Endothelial cell of hepatic sinusoid (primary cell): ENCODE measurements around the gene SNHG17.

Experiments used
- in situ Hi-C: cut with HindIII; loops from 2 replicates; pipeline ENCODE4 v1.10.0; 2017; ENCODE audit warnings: low sequenced_read_pairs

Gene SNHG17

GRCh38 chr20:38377039-38377685 is 58.0 kb downstream of the SNHG17 start:
- in situ Hi-C loops = no loop called here

GRCh38 chr20:38373898-38374297 is 61.2 kb downstream of the SNHG17 start:
- in situ Hi-C loops = loop anchor here (5.0 kb wide), 1 partner anchor 42 kb away; no protein-coding TSS in a partner anchor

GRCh38 chr20:38373231-38373867 is 61.8 kb downstream of the SNHG17 start:
- in situ Hi-C loops = loop anchor here (5.0 kb wide), 1 partner anchor 41 kb away; no protein-coding TSS in a partner anchor

GRCh38 chr20:38372806-38373205 is 62.3 kb downstream of the SNHG17 start:
- in situ Hi-C loops = loop anchor here (5.0 kb wide), 1 partner anchor 41 kb away; no protein-coding TSS in a partner anchor
